Liver (tissue), 9 donors: Measurements from ENCODE around the gene AGPAT3. TPM values are rescaled to one million over a fixed set of nuclear protein-coding genes. Genes with fewer than 3 reads are reported as not detected.
A peak's percentile ranks its signal among the peaks of the same experiment; 100 is the strongest.

Source experiments
- DNase-seq: peaks from one replicate; pipeline ENCODE4 v3.0.0-alpha.2; 2017; ENCODE audit warnings: low spot score
- H3K27ac ChIP-seq, 2 donors: one replicate each; pipeline ENCODE4 v1.7.0; 2013; ENCODE audit warnings: inconsistent platforms in 2 of 2, low read length in 2 of 2, control low read depth in 1 of 2, low read depth in 1 of 2, mild to moderate bottlenecking in 1 of 2
- H3K27me3 ChIP-seq, 4 donors: one replicate each; pipeline versions ENCODE4 v1.6.1 to v1.7.0; 2013; ENCODE audit warnings: low read length in 3 of 4, inconsistent platforms in 1 of 4, mild to moderate bottlenecking in 1 of 4, moderate library complexity in 1 of 4; ENCODE audit not compliant: control insufficient read depth in 4 of 4, insufficient read depth in 4 of 4
- H3K36me3 ChIP-seq, 4 donors: one replicate each; pipeline versions ENCODE4 v1.6.1 to v1.7.0; 2013; ENCODE audit warnings: low read length in 3 of 4, mild to moderate bottlenecking in 3 of 4, low read depth in 1 of 4, moderate library complexity in 1 of 4; ENCODE audit not compliant: control insufficient read depth in 4 of 4, insufficient read depth in 3 of 4
- H3K4me1 ChIP-seq, 4 donors: one replicate each; pipeline versions ENCODE4 v1.6.1 to v1.7.0; 2013; ENCODE audit warnings: low read length in 3 of 4, mild to moderate bottlenecking in 3 of 4, moderate library complexity in 1 of 4; ENCODE audit not compliant: control insufficient read depth in 4 of 4, insufficient read depth in 4 of 4
- H3K4me3 ChIP-seq, 3 donors: one replicate each; pipeline versions ENCODE4 v1.6.1 to v1.7.0; 2013; ENCODE audit warnings: low read length in 3 of 3, control low read depth in 1 of 3, low read depth in 1 of 3, mild to moderate bottlenecking in 1 of 3
- H3K9ac ChIP-seq, 2 donors: one replicate each; pipeline ENCODE4 v1.7.0; 2013; ENCODE audit warnings: low read length in 2 of 2, mild to moderate bottlenecking in 2 of 2, moderate library complexity in 2 of 2, control low read depth in 1 of 2, low read depth in 1 of 2
- H3K9me3 ChIP-seq, 4 donors: one replicate each; pipeline versions ENCODE4 v1.6.1 to v1.7.0; 2013; ENCODE audit warnings: low read length in 3 of 4; ENCODE audit not compliant: control insufficient read depth in 4 of 4
- ATF3 ChIP-seq: IDR thresholded peaks from 2 replicates; pipeline ENCODE4 v1.6.1; 2016; ENCODE audit warnings: antibody characterized with exemption
- CTCF ChIP-seq: fragments of 150-350 bp; IDR thresholded peaks from 2 replicates; pipeline ENCODE4 v1.5.1; 2017; ENCODE audit warnings: improper control_type of control experiment, low read depth, low read length; ENCODE audit not compliant: missing input control
- EGR1 ChIP-seq, 2 donors: IDR thresholded peaks; 2 replicates each; pipeline ENCODE4 v1.6.1; 2016 to 2018; ENCODE audit warnings: antibody characterized with exemption in 2 of 2, low read depth in 2 of 2
- FOXA1 ChIP-seq: IDR thresholded peaks from 2 replicates; pipeline ENCODE4 v1.6.1; 2016; ENCODE audit warnings: antibody characterized with exemption
- FOXA2 ChIP-seq: IDR thresholded peaks from 2 replicates; pipeline ENCODE4 v1.6.1; 2016; ENCODE audit warnings: antibody characterized with exemption
- GABPA ChIP-seq, 2 donors: IDR thresholded peaks in 1 of 2; conservative IDR thresholded peaks in 1 of 2; 2 replicates each; pipeline ENCODE4 v1.6.1; 2016; ENCODE audit warnings: antibody characterized with exemption in 2 of 2, mild to moderate bottlenecking in 1 of 2, moderate library complexity in 1 of 2
- HNF4A ChIP-seq, 2 donors: conservative IDR thresholded peaks; 2 replicates each; pipeline ENCODE4 v1.6.1; 2016; ENCODE audit warnings: antibody characterized with exemption in 2 of 2, mild to moderate bottlenecking in 2 of 2
- HNF4G ChIP-seq: IDR thresholded peaks from 2 replicates; pipeline ENCODE4 v1.6.1; 2016; ENCODE audit warnings: antibody characterized with exemption
- JUND ChIP-seq, 2 donors: IDR thresholded peaks; 2 replicates each; pipeline ENCODE4 v1.6.1; 2016; ENCODE audit warnings: antibody characterized with exemption in 2 of 2
- MAX ChIP-seq: IDR thresholded peaks from 2 replicates; pipeline ENCODE4 v1.6.1; 2016; ENCODE audit warnings: antibody characterized with exemption
- NR2F2 ChIP-seq: IDR thresholded peaks from 2 replicates; pipeline ENCODE4 v1.6.1; 2016; ENCODE audit warnings: antibody characterized with exemption
- RAD21 ChIP-seq, 2 donors: IDR thresholded peaks; 2 replicates each; pipeline ENCODE4 v1.6.1; 2016; ENCODE audit warnings: antibody characterized with exemption in 2 of 2, mild to moderate bottlenecking in 2 of 2
- RXRA ChIP-seq, 2 donors: IDR thresholded peaks; 2 replicates each; pipeline ENCODE4 v1.6.1; 2017 to 2018; ENCODE audit warnings: antibody characterized with exemption in 2 of 2, mild to moderate bottlenecking in 1 of 2
- SP1 ChIP-seq: IDR thresholded peaks from 2 replicates; pipeline ENCODE4 v1.6.1; 2018; ENCODE audit warnings: antibody characterized with exemption, mild to moderate bottlenecking
- TAF1 ChIP-seq: conservative IDR thresholded peaks from 2 replicates; pipeline ENCODE4 v1.6.1; 2016; ENCODE audit warnings: antibody characterized with exemption, mild to moderate bottlenecking
- YY1 ChIP-seq: IDR thresholded peaks from 2 replicates; pipeline ENCODE4 v1.6.1; 2016; ENCODE audit warnings: antibody characterized with exemption, mild to moderate bottlenecking
- WGBS: extraction: QIAGEN DNeasy Blood & Tissue Kit; methylation state at CpG from one replicate; pipeline ENCODE4 v1.1.7; 2013; 5-methylcytosine and 5-hydroxymethylcytosine counted together
- polyA plus RNA-seq, 2 donors: library from polyadenylated mRNA; stranded (reverse) in 1 of 2; unstranded in 1 of 2; fragments of 200-250 nt in 1 of 2; fragments of >200 nt in 1 of 2; fragmentation: Nextera tagmentation in 1 of 2; extraction: Ambion mirVana in 1 of 2; gene quantifications; one replicate each; pipeline versions ENCODE4 v1.2.1 to v1.2.3, GENCODE V29; 2013 to 2015
- total RNA-seq, 2 donors: library from RNA; depleted of rRNA; stranded (reverse); fragments of >200 nt; gene quantifications; one replicate each; pipeline ENCODE4 v1.2.3, GENCODE V29; 2014
- TF ChIP-seq, protein P1 (sequence below): IDR thresholded peaks from 2 replicates; pipeline ENCODE4 v1.6.1; 2016; ENCODE audit warnings: antibody characterized with exemption
- TF ChIP-seq, protein P2 (sequence below): IDR thresholded peaks from 2 replicates; pipeline ENCODE4 v1.6.1; 2016; ENCODE audit warnings: antibody characterized with exemption, mild to moderate bottlenecking
- donor health status: healthy.
- donor health status: healthy.
- donor health status: healthy.
- donor health status: healthy.
- donor health status: healthy.

AGPAT3 gene
- total and polyA plus RNA-seq, 4 donors: 32.3 to 148 (median 59.8) TPM

GRCh38 chr21:43937891-43938309 lies 72.9 kb downstream of the AGPAT3 start (continued):
- TF ChIP-seq, protein P1, sequence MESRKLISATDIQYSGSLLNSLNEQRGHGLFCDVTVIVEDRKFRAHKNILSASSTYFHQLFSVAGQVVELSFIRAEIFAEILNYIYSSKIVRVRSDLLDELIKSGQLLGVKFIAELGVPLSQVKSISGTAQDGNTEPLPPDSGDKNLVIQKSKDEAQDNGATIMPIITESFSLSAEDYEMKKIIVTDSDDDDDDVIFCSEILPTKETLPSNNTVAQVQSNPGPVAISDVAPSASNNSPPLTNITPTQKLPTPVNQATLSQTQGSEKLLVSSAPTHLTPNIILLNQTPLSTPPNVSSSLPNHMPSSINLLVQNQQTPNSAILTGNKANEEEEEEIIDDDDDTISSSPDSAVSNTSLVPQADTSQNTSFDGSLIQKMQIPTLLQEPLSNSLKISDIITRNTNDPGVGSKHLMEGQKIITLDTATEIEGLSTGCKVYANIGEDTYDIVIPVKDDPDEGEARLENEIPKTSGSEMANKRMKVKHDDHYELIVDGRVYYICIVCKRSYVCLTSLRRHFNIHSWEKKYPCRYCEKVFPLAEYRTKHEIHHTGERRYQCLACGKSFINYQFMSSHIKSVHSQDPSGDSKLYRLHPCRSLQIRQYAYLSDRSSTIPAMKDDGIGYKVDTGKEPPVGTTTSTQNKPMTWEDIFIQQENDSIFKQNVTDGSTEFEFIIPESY: no peak
- no peak for TF ChIP-seq RXRA (IDR thresholded peaks at IDR 0.05)

GRCh38 chr21:43938751-43939442 lies 73.9 kb downstream of the AGPAT3 start:
- peak; percentile 92 for DNase-seq
- Histone ChIP-seq H3K4me1 (peaks cover 1 to 45% (median 19%) of the 10 kb centered on the region in 4 donors), H3K4me3 (peak overlapping the region; percentile 56 to 57 (median 56)), H3K36me3 (peaks cover 0 to 2% (median under 1%) of the 10 kb centered on the region in 4 donors), H3K27ac (peak overlapping the region; percentile 36 to 48), H3K27me3 (no peaks in the 10 kb centered on the region), H3K9ac (no peak overlapping the region), H3K9me3 (no peaks in the 10 kb centered on the region)
- WGBS: 15% methylated on average over 30 of the region's 30 CpGs
- TF ChIP-seq TAF1: no peak
- no peak for TF ChIP-seq MAX
- TF ChIP-seq, protein P2, sequence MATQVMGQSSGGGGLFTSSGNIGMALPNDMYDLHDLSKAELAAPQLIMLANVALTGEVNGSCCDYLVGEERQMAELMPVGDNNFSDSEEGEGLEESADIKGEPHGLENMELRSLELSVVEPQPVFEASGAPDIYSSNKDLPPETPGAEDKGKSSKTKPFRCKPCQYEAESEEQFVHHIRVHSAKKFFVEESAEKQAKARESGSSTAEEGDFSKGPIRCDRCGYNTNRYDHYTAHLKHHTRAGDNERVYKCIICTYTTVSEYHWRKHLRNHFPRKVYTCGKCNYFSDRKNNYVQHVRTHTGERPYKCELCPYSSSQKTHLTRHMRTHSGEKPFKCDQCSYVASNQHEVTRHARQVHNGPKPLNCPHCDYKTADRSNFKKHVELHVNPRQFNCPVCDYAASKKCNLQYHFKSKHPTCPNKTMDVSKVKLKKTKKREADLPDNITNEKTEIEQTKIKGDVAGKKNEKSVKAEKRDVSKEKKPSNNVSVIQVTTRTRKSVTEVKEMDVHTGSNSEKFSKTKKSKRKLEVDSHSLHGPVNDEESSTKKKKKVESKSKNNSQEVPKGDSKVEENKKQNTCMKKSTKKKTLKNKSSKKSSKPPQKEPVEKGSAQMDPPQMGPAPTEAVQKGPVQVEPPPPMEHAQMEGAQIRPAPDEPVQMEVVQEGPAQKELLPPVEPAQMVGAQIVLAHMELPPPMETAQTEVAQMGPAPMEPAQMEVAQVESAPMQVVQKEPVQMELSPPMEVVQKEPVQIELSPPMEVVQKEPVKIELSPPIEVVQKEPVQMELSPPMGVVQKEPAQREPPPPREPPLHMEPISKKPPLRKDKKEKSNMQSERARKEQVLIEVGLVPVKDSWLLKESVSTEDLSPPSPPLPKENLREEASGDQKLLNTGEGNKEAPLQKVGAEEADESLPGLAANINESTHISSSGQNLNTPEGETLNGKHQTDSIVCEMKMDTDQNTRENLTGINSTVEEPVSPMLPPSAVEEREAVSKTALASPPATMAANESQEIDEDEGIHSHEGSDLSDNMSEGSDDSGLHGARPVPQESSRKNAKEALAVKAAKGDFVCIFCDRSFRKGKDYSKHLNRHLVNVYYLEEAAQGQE: no peak
- peak; percentile 91 to 92 for TF ChIP-seq RAD21 (IDR thresholded peaks at IDR 0.05)
- peak; percentile 96 for TF ChIP-seq CTCF
- TF ChIP-seq FOXA2: no peak
- TF ChIP-seq EGR1 (IDR thresholded peaks at IDR 0.05; ENCODE audit: low read depth in 2 of 2): no peak
- TF ChIP-seq GABPA (IDR thresholded peaks at IDR 0.05 in 1 of 2, conservative IDR thresholded peaks at IDR 0.05 in 1 of 2): no peak
- TF ChIP-seq RXRA (IDR thresholded peaks at IDR 0.05): peak; percentile 28 to 69
- no peak for TF ChIP-seq HNF4G
- peak; percentile 10 for TF ChIP-seq SP1
- TF ChIP-seq HNF4A (conservative IDR thresholded peaks at IDR 0.05): peak; percentile 3 to 11
- TF ChIP-seq, protein P1: no peak
- TF ChIP-seq YY1: no peak
- TF ChIP-seq JUND (IDR thresholded peaks at IDR 0.05): no peak
- TF ChIP-seq ATF3: no peak
- TF ChIP-seq NR2F2: peak; percentile 85
- TF ChIP-seq FOXA1: no peak
